HCT116 (cell line): ENCODE results near the gene IQSEC3. TPM values are rescaled to one million over a fixed set of nuclear protein-coding genes. Genes with fewer than 3 reads are reported as not detected.

Experiments
- ATAC-seq: fragments of 200-7000 bp; cut with Tn5 transposase; 2 replicates; pipeline ENCODE4 v1.9.1; 2020; ENCODE audit warnings: mild to moderate bottlenecking, moderate library complexity
- BruUV-seq: library from RNA; stranded (reverse); fragments of 400-500 nt; replicated peaks from 2 replicates; lab custom pipeline; 2021; lab: Mats Ljungman, UMichigan
- CTCF ChIA-PET: fragments of 300-600 bp; sonication (Branson Sonifier 250); formaldehyde crosslinking; loops from one replicate; lab custom pipeline; 2021; ENCODE audit warnings: antibody characterized with exemption; lab: Charles Lee
- POLR2A ChIA-PET: fragments of 300-600, 350-600 bp; sonication (Branson Sonifier 250); formaldehyde crosslinking; loops from one replicate; lab custom pipeline; 2021; ENCODE audit warnings: antibody characterized with exemption; lab: Charles Lee
- RAD21 ChIA-PET, 2 experiments: fragments of 300-600 bp; sonication (Branson Sonifier 250); formaldehyde crosslinking; loops; one replicate each; lab custom pipeline; 2023; ENCODE audit warnings: low total read pairs in 2 of 2; ENCODE audit not compliant: uncharacterized antibody in 2 of 2, unreplicated experiment in 2 of 2, low non-redundant PET in 1 of 2; lab: Charles Lee
- DNase-seq: peaks from one replicate; pipeline ENCODE4 v3.0.0-alpha.2; 2010; ENCODE audit warnings: low read depth, low spot score
- H2AFZ ChIP-seq: fragments of 200-600 bp; shearing (Covaris generic), sonication (generic); 2 replicates; pipeline ENCODE4 v1.6.1; 2017; ENCODE audit warnings: low read depth, mixed run types, mixed read lengths, antibody characterized with exemption, low read length; ENCODE audit not compliant: poor library complexity, severe bottlenecking
- H3K27ac ChIP-seq: 2 replicates; pipeline ENCODE4 v1.5.1; 2012; ENCODE audit warnings: low read depth, low read length
- H3K27me3 ChIP-seq: fragments of 200-600 bp; sonication (generic); 2 replicates; pipeline ENCODE4 v1.6.1; 2016; ENCODE audit warnings: mixed run types, low read length, mixed read lengths; ENCODE audit not compliant: insufficient read depth
- H3K36me3 ChIP-seq, 2 experiments: fragments of 200-500 bp in 1 of 2; fragments of 200-600 bp in 1 of 2; sonication (Bioruptor generic) in 1 of 2; sonication (generic) in 1 of 2; 2 replicates each; pipeline versions ENCODE4 v1.5.1 to v1.6.1; 2014 to 2016; ENCODE audit warnings: low read length in 2 of 2, inconsistent platforms in 1 of 2, mixed read lengths in 1 of 2, mixed run types in 1 of 2; ENCODE audit not compliant: insufficient read depth in 2 of 2, control insufficient read depth in 1 of 2
- H3K4me1 ChIP-seq, 2 experiments: fragments of 200-600 bp in 1 of 2; sonication (generic) in 1 of 2; 2 replicates each; pipeline versions ENCODE4 v1.5.1 to v1.6.1; 2012 to 2017; ENCODE audit warnings: low read length in 2 of 2, inconsistent platforms in 1 of 2, mild to moderate bottlenecking in 1 of 2, mixed read lengths in 1 of 2, mixed run types in 1 of 2, moderate library complexity in 1 of 2; ENCODE audit not compliant: insufficient read depth in 2 of 2, control insufficient read depth in 1 of 2
- H3K4me2 ChIP-seq: fragments of 200-600 bp; sonication (generic); 2 replicates; pipeline ENCODE4 v1.6.1; 2017; ENCODE audit warnings: mixed run types, low read length, mixed read lengths
- H3K4me3 ChIP-seq, 2 experiments: fragments of 200-600 bp in 1 of 2; sonication (generic) in 1 of 2; replicated peaks in 1 of 2; 2 replicates each; pipeline ENCODE4 v1.5.1; 2011 to 2016; ENCODE audit warnings: low read length in 2 of 2, control low read depth in 1 of 2, low read depth in 1 of 2, mild to moderate bottlenecking in 1 of 2, mixed read lengths in 1 of 2, mixed run types in 1 of 2
- H3K79me2 ChIP-seq: fragments of 200-600 bp; sonication (generic); 2 replicates; pipeline ENCODE4 v1.6.1; 2017; ENCODE audit warnings: mild to moderate bottlenecking, mixed run types, low read length, moderate library complexity, mixed read lengths; ENCODE audit not compliant: insufficient read depth
- H3K9ac ChIP-seq: fragments of 200-600 bp; sonication (generic); 2 replicates; pipeline ENCODE4 v1.6.1; 2016; ENCODE audit warnings: low read length, mixed read lengths
- H3K9me2 ChIP-seq: fragments of 200-600 bp; sonication (generic), shearing (Covaris generic); 2 replicates; pipeline ENCODE4 v1.6.1; 2017; ENCODE audit warnings: mixed run types, mild to moderate bottlenecking, moderate library complexity; ENCODE audit not compliant: insufficient read depth
- H3K9me3 ChIP-seq, 2 experiments: fragments of 200-500 bp in 1 of 2; fragments of 200-600 bp in 1 of 2; sonication (Bioruptor generic) in 1 of 2; sonication (generic) in 1 of 2; 2 replicates each; pipeline ENCODE4 v1.6.1; 2014 to 2017; ENCODE audit warnings: low read length in 2 of 2, mixed read lengths in 2 of 2, inconsistent platforms in 1 of 2, low read depth in 1 of 2, mild to moderate bottlenecking in 1 of 2, mixed run types in 1 of 2, moderate library complexity in 1 of 2; ENCODE audit not compliant: control insufficient read depth in 1 of 2, insufficient read depth in 1 of 2
- H4K20me1 ChIP-seq: fragments of 200-600 bp; sonication (generic), shearing (Covaris generic); 2 replicates; pipeline ENCODE4 v1.6.1; 2017; ENCODE audit warnings: mixed run types, mild to moderate bottlenecking, moderate library complexity; ENCODE audit not compliant: insufficient read depth
- CTCF ChIP-seq, 3 experiments: fragments of 200-600 bp in 1 of 3; sonication (generic) in 1 of 3; IDR thresholded peaks in 2 of 3; conservative IDR thresholded peaks in 1 of 3; 2 replicates each; pipeline ENCODE4 v1.5.1; 2012 to 2017; ENCODE audit warnings: low read depth in 2 of 3, low read length in 2 of 3, antibody characterized with exemption in 1 of 3, borderline replicate concordance in 1 of 3, control low read depth in 1 of 3, mild to moderate bottlenecking in 1 of 3, mixed read lengths in 1 of 3, mixed run types in 1 of 3, moderate library complexity in 1 of 3; ENCODE audit not compliant: insufficient read depth in 1 of 3
- EGR1 ChIP-seq: IDR thresholded peaks from 2 replicates; pipeline ENCODE4 v1.6.1; 2012; ENCODE audit warnings: low read depth
- EZH2 ChIP-seq: fragments of 200-600 bp; sonication (generic); IDR thresholded peaks from 2 replicates; pipeline ENCODE4 v1.6.1; 2017; ENCODE audit warnings: antibody characterized with exemption, mixed run types
- FOSL1 ChIP-seq: IDR thresholded peaks from 2 replicates; pipeline ENCODE4 v1.6.1; 2012; ENCODE audit warnings: low read depth
- JUND ChIP-seq: IDR thresholded peaks from 2 replicates; pipeline ENCODE4 v1.6.1; 2012
- POLR2A ChIP-seq: IDR thresholded peaks from 2 replicates; pipeline ENCODE4 v1.7.0; 2011; ENCODE audit warnings: borderline replicate concordance; ENCODE audit not compliant: insufficient read depth, insufficient read length; ENCODE audit errors: extremely low read depth
- RAD21 ChIP-seq: IDR thresholded peaks from 2 replicates; pipeline ENCODE4 v1.6.1; 2012; ENCODE audit warnings: low read depth, mild to moderate bottlenecking
- TCF7L2 ChIP-seq: IDR thresholded peaks from 2 replicates; pipeline ENCODE4 v1.7.0; 2011; ENCODE audit warnings: borderline replicate concordance, inconsistent platforms; ENCODE audit not compliant: insufficient read depth, insufficient read length; ENCODE audit errors: extremely low read depth
- ZBTB33 ChIP-seq: IDR thresholded peaks from 2 replicates; pipeline ENCODE4 v1.6.1; 2011; ENCODE audit warnings: mild to moderate bottlenecking, low read length, moderate library complexity; ENCODE audit not compliant: insufficient replicate concordance; ENCODE audit errors: extremely low read depth
- ZFX ChIP-seq: fragments of 450-650 bp; IDR thresholded peaks from 2 replicates; pipeline ENCODE4 v1.6.1; 2017
- intact Hi-C: fragments of 100-400 bp; cut with micrococcal nuclease; formaldehyde crosslinking; loops from 2 replicates; pipeline ENCODE4 v1.10.0; 2022
- total RNA-seq: library from RNA; stranded (reverse); gene quantifications from one replicate; pipeline ENCODE4 v1.2.1, GENCODE V29; 2021; ENCODE audit not compliant: unreplicated experiment
- TF ChIP-seq, protein P1 (sequence below): IDR thresholded peaks from 2 replicates; pipeline ENCODE4 v1.6.1; 2012

Gene IQSEC3
- total RNA-seq, 1 experiment from 2014 or later: not detected

- Histone ChIP-seq H2AFZ (no peak overlapping the region), H3K36me3 (no peaks in the 10 kb centered on the region), H3K9me3 (no peaks in the 10 kb centered on the region), H3K4me1 (peaks cover 0 to 6% of the 10 kb centered on the region in 2 experiments; a peak in 1 of 4 replicates), H3K4me3 (no peak overlapping the region), H3K9me2 (no peaks in the 10 kb centered on the region), H3K9ac (no peak overlapping the region), H3K79me2 (no peaks in the 10 kb centered on the region)
- intact Hi-C loops: no loop called here
- RAD21 ChIA-PET: no interaction called here
- TF ChIP-seq ZBTB33 (no peak), POLR2A (no peak), EGR1 (no peak), JUND (no peak), RAD21 (no peak), TCF7L2 (no peak), CTCF (IDR thresholded peaks at IDR 0.05 in 2 of 3, conservative IDR thresholded peaks at IDR 0.05 in 1 of 3; ENCODE audit: borderline replicate concordance in 1 of 3, insufficient read depth in 1 of 3, low read depth in 2 of 3, low read length in 2 of 3) (no peak), ZFX (no peak), FOSL1 (no peak), EZH2 (no peak)
- TF ChIP-seq, protein P1, sequence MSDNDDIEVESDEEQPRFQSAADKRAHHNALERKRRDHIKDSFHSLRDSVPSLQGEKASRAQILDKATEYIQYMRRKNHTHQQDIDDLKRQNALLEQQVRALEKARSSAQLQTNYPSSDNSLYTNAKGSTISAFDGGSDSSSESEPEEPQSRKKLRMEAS: no peak
- TF ChIP-seq, all 23 proteins: peak for 0
- CTCF ChIA-PET: no interaction called here
- DNase-seq: no peak
- ATAC-seq: no peak
- BruUV-seq: no TSS peak
- H3K27ac ChIP-seq: no peak overlapping the region
- POLR2A ChIA-PET: no interaction called here
- no peak overlapping the region for H3K4me2 ChIP-seq
- H4K20me1 ChIP-seq: no peaks in the 10 kb centered on the region
- H3K27me3 ChIP-seq: no peaks in the 10 kb centered on the region
Observed at GRCh38 chr12:220946-221550, 154.5 kb downstream of the IQSEC3 start.
